Testis (tissue), 3 donors: Measurements from ENCODE around the gene EFR3B. TPM values are rescaled to one million over a fixed set of nuclear protein-coding genes. Genes with fewer than 3 reads are reported as not detected.

Experiments used
- DNase-seq: peaks from one replicate; pipeline ENCODE4 v3.0.0-alpha.2; 2019
- H3K27ac ChIP-seq, 2 donors: fragments of 200-600 bp; sonication (generic); one replicate each; pipeline ENCODE4 v1.5.1; 2019
- H3K27me3 ChIP-seq: fragments of 200-600 bp; sonication (generic); one replicate; pipeline ENCODE4 v1.5.1; 2019
- H3K36me3 ChIP-seq: fragments of 200-600 bp; sonication (generic); one replicate; pipeline ENCODE4 v1.5.1; 2017; ENCODE audit warnings: low read depth; ENCODE audit errors: missing control alignments
- H3K4me1 ChIP-seq: fragments of 200-600 bp; sonication (generic); one replicate; pipeline ENCODE4 v1.5.1; 2019
- H3K4me3 ChIP-seq, 2 donors: fragments of 200-600 bp; sonication (generic); one replicate each; pipeline ENCODE4 v1.5.1; 2017 to 2019
- H3K9me3 ChIP-seq: fragments of 200-600 bp; sonication (generic); one replicate; pipeline ENCODE4 v1.5.1; 2017
- POLR2A ChIP-seq: fragments of 450-650 bp; IDR thresholded peaks from one replicate; pipeline ENCODE4 v1.6.1; 2017; ENCODE audit warnings: antibody characterized with exemption, mild to moderate bottlenecking, moderate library complexity
- WGBS, 2 donors: methylation state at CpG; one replicate each; pipeline ENCODE4 v1.1.5; 2018; 5-methylcytosine and 5-hydroxymethylcytosine counted together
- intact Hi-C: fragments of 100-400 bp; cut with DNase I; formaldehyde crosslinking; loops from one replicate; pipeline ENCODE4 v1.15.1; 2023; ENCODE audit warnings: low total_unique reads
- polyA plus RNA-seq: library from polyadenylated mRNA; stranded (reverse); fragments of 350-450 nt; fragmentation: Illumina TruSeq; extraction: RNeasy Lipid Tissue Mini Kit (QIAGEN cat#74804); gene quantifications from one replicate; pipeline ENCODE4 v1.2.3, GENCODE V29; 2014; ENCODE audit warnings: low read depth, low replicate concordance; ENCODE audit not compliant: insufficient read depth
- total RNA-seq, 2 donors: library from RNA; depleted of rRNA; stranded (reverse); fragments of >200 nt; gene quantifications; one replicate each; pipeline ENCODE4 v1.2.3, GENCODE V29; 2016
- TF ChIP-seq, protein P1 (sequence below), 3 experiments: fragments of 450-650 bp in 2 of 3; fragments of 200-600 bp in 1 of 3; sonication (generic) in 1 of 3; IDR thresholded peaks; one replicate each; pipeline ENCODE4 v1.5.1; 2016 to 2019; ENCODE audit warnings: antibody characterized with exemption in 3 of 3, mild to moderate bottlenecking in 2 of 3, moderate library complexity in 1 of 3

Gene EFR3B
- total and polyA plus RNA-seq, 3 donors from 2014 or later: 3.0 to 3.7 (median 3.6) TPM

- Histone ChIP-seq H3K27ac (no peak overlapping the region), H3K4me3 (no peak overlapping the region), H3K36me3 (no peaks in the 10 kb centered on the region), H3K9me3 (no peaks in the 10 kb centered on the region), H3K27me3 (no peaks in the 10 kb centered on the region), H3K4me1 (no peaks in the 10 kb centered on the region)
- intact Hi-C loops: loop anchor here (10.0 kb wide), 1 partner anchor 85 kb away; the partner anchor contains the start of gene EFR3B
- WGBS, 2 donors: 85 to 86% methylated on average over 10 to 15 of the region's 15 CpGs
- TF ChIP-seq, protein P1, sequence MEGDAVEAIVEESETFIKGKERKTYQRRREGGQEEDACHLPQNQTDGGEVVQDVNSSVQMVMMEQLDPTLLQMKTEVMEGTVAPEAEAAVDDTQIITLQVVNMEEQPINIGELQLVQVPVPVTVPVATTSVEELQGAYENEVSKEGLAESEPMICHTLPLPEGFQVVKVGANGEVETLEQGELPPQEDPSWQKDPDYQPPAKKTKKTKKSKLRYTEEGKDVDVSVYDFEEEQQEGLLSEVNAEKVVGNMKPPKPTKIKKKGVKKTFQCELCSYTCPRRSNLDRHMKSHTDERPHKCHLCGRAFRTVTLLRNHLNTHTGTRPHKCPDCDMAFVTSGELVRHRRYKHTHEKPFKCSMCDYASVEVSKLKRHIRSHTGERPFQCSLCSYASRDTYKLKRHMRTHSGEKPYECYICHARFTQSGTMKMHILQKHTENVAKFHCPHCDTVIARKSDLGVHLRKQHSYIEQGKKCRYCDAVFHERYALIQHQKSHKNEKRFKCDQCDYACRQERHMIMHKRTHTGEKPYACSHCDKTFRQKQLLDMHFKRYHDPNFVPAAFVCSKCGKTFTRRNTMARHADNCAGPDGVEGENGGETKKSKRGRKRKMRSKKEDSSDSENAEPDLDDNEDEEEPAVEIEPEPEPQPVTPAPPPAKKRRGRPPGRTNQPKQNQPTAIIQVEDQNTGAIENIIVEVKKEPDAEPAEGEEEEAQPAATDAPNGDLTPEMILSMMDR (IDR thresholded peaks at IDR 0.05): peak in 1 of 3 experiments; percentile 34
- no peak for TF ChIP-seq POLR2A
- DNase-seq: peak; percentile 42
Observed at GRCh38 chr2:25129901-25130520, 88.1 kb downstream of the EFR3B start.

DNA sequence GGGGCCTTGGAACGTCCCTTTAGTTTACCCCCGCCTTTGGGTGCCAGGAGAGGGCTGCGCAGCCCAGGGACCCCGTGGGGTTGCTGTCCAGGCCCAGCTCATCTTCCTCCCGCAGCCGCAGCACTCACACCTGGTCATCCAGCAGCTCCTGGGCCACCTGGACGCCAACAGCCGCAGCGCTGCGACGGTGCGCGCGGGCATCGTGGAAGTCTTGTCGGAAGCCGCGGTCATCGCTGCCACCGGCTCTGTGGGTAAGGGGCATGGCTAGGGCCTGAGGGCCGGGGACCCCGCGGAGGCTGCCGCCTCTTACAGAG lies 89.3 kb downstream of the EFR3B start:
- Histone ChIP-seq H3K4me1 (no peaks in the 10 kb centered on the region), H3K27me3 (no peaks in the 10 kb centered on the region), H3K27ac (no peak overlapping the region), H3K4me3 (peak overlapping the region in 1 of 2 donors; percentile 30), H3K9me3 (no peaks in the 10 kb centered on the region), H3K36me3 (no peaks in the 10 kb centered on the region)
- no peak for DNase-seq
- TF ChIP-seq, protein P1 (IDR thresholded peaks at IDR 0.05): no peak
- no peak for TF ChIP-seq POLR2A
- intact Hi-C loops: no loop called here
- WGBS, 2 donors: 62 to 66% methylated on average over 8 to 24 of the region's 24 CpGs

- Histone ChIP-seq H3K27me3 (no peaks in the 10 kb centered on the region), H3K36me3 (no peaks in the 10 kb centered on the region), H3K4me1 (no peaks in the 10 kb centered on the region), H3K9me3 (no peaks in the 10 kb centered on the region), H3K4me3 (peak overlapping the region in 1 of 2 donors; percentile 30), H3K27ac (no peak overlapping the region)
- intact Hi-C loops: no loop called here
- DNase-seq: no peak
- WGBS, 2 donors: 25 to 26% methylated on average over 20 to 47 of the region's 53 CpGs
- TF ChIP-seq POLR2A: no peak
- TF ChIP-seq, protein P1 (IDR thresholded peaks at IDR 0.05): no peak
Observed at GRCh38 chr2:25131567-25132298, 89.9 kb downstream of the EFR3B start.

GRCh38 chr2:25132299-25132635 lies 90.4 kb downstream of the EFR3B start:
- Histone ChIP-seq H3K27ac (no peak overlapping the region), H3K9me3 (no peaks in the 10 kb centered on the region), H3K27me3 (no peaks in the 10 kb centered on the region), H3K36me3 (no peaks in the 10 kb centered on the region), H3K4me1 (no peaks in the 10 kb centered on the region), H3K4me3 (peak overlapping the region in 1 of 2 donors; percentile 30)
- intact Hi-C loops: no loop called here
- DNase-seq: no peak
- no peak for TF ChIP-seq POLR2A
- TF ChIP-seq, protein P1 (IDR thresholded peaks at IDR 0.05): no peak
- 35 to 40% methylated on average over 9 of the region's 9 CpGs for WGBS, 2 donors
